Astrocyte of the spinal cord (primary cell): ENCODE data around the gene FRMD3.

ENCODE experiments used
- DNase-seq: peaks from one replicate; pipeline ENCODE4 v3.0.0; 2011; ENCODE audit warnings: low read depth, low spot score
- H3K4me3 ChIP-seq: 2 replicates; pipeline ENCODE4 v1.5.1; 2011; ENCODE audit warnings: low read depth, mild to moderate bottlenecking, low read length, moderate library complexity
- in situ Hi-C: cut with HindIII; loops from 2 replicates; pipeline ENCODE4 v1.10.0; 2017; ENCODE audit warnings: low sequenced_read_pairs
- TF ChIP-seq, protein P1 (sequence below): IDR thresholded peaks from 2 replicates; pipeline ENCODE4 v1.5.1; 2012; ENCODE audit warnings: low read depth, mild to moderate bottlenecking, low read length, inconsistent platforms

The FRMD3 gene

DNA sequence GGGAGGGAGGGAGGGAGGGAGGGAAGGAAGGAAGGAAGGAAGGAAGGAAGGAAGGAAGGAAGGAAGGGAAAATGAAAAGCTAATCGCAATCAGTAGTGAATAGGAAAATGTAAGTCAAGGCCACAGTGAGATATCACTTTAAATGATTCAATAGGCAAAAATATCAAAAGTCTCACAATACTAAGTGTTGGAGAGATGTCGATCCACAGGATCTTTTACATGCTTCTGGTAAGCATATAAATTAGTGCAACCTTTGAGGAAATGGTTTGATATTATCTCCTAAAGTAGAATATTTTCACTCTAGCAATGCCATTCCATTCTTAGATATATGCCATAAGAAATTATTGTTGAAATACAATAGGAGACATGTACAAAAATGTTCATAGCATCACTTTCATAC is 58.4 kb downstream of the FRMD3 start:
- no peak overlapping the region for H3K4me3 ChIP-seq
- in situ Hi-C loops: no loop called here
- DNase-seq: no peak
- TF ChIP-seq, protein P1, sequence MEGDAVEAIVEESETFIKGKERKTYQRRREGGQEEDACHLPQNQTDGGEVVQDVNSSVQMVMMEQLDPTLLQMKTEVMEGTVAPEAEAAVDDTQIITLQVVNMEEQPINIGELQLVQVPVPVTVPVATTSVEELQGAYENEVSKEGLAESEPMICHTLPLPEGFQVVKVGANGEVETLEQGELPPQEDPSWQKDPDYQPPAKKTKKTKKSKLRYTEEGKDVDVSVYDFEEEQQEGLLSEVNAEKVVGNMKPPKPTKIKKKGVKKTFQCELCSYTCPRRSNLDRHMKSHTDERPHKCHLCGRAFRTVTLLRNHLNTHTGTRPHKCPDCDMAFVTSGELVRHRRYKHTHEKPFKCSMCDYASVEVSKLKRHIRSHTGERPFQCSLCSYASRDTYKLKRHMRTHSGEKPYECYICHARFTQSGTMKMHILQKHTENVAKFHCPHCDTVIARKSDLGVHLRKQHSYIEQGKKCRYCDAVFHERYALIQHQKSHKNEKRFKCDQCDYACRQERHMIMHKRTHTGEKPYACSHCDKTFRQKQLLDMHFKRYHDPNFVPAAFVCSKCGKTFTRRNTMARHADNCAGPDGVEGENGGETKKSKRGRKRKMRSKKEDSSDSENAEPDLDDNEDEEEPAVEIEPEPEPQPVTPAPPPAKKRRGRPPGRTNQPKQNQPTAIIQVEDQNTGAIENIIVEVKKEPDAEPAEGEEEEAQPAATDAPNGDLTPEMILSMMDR: no peak

DNA sequence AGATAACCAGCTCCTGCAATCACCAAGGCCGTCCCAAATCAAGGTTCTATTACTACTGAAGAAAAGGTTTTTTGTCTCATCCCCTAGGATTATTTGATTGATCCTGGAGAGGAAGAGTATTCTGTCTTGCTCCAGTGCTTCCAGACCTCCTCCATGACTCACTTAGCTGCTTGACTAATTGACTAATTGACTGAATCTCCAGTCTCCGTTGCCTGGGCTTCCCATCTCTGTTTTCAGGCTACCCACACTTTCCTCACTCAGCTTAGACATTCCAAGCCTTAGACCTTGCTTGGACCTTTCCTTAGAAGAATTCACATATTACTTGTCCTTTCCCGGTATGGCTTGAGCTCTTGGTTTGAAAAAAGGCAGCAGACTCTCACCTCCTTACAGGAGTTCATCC is 60.6 kb downstream of the FRMD3 start:
- DNase-seq: peak; percentile 50
- no peak overlapping the region for H3K4me3 ChIP-seq
- in situ Hi-C loops: no loop called here
- TF ChIP-seq, protein P1: no peak

DNA sequence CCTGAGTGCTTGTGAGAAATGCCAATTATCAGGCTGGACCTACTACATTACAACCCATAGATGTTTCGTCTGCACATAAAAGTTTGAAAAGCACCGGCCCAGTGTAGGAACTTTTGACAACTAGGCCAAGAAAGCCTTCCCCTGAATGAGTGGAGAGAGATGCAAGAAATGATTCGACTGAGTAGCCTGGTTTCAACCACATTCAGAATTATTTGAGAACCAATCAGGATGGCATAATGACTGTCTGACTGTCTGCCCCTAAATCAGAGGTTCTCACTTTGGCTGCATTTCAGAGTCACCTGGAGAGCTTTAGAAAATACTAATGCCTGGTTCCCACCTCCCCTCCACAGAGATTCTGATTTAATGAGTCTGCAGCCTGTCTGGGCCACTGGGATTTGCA is 61.1 kb downstream of the FRMD3 start:
- TF ChIP-seq, protein P1: no peak
- in situ Hi-C loops: no loop called here
- no peak for DNase-seq
- H3K4me3 ChIP-seq: no peak overlapping the region

DNA sequence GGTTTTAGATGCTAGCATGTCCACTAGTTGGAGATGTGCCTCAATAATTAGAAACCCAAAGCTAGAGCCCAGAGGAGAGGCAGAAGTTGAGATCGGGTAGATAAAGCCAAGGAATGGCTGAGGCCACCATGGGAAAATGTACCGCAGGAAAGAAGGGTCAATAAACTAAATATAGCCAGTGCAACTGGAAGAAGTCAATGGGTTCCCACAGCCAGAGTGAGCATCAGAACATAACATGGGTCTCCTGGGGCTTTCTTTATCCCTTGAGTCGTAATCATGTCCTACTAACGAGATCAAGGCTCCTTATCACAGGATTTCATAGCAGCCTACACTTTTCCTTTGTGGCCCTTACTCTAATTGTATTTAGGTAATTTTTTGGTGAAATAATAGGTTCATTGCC is 61.7 kb downstream of the FRMD3 start:
- in situ Hi-C loops: no loop called here
- no peak for DNase-seq
- no peak overlapping the region for H3K4me3 ChIP-seq
- TF ChIP-seq, protein P1: no peak

DNA sequence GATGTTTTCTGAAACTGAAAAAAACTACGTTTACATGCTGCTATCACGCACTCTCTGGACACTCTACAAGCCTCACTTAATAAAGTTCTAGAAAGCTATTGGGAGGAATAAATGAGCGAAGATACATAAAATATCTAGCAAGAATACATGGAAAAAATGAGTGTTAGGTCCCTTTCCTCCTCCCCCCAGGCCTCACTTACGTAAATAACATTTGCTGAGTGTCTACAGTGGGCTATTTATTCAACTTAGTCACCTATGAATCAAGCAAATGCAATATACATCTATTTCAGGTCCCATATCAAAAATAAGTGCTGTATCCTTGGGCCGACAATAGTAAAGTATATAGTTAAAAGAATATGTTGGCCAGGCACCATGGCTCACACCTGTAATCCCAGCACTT is 62.5 kb downstream of the FRMD3 start:
- in situ Hi-C loops: no loop called here
- H3K4me3 ChIP-seq: no peak overlapping the region
- TF ChIP-seq, protein P1: no peak
- no peak for DNase-seq

DNA sequence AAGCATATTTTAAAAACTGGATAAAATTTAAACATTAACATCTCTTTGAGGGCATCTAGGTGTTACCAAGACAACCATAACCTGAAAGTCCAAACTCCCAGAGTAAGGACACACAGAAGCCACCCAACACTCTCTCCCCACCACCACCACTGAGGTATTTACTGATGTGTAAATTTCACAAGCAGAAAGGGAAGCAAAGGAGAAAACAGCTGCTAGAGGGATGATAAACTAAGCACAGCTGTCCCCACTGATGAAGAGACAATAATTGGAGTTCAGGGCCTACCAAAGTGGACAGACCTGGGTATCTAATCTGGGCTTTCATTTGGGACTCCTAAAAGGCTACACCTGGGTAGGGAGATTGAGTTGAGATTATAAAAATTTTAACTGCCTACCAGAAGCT is 63.6 kb downstream of the FRMD3 start:
- TF ChIP-seq, protein P1: no peak
- in situ Hi-C loops: no loop called here
- DNase-seq: no peak
- no peak overlapping the region for H3K4me3 ChIP-seq

DNA sequence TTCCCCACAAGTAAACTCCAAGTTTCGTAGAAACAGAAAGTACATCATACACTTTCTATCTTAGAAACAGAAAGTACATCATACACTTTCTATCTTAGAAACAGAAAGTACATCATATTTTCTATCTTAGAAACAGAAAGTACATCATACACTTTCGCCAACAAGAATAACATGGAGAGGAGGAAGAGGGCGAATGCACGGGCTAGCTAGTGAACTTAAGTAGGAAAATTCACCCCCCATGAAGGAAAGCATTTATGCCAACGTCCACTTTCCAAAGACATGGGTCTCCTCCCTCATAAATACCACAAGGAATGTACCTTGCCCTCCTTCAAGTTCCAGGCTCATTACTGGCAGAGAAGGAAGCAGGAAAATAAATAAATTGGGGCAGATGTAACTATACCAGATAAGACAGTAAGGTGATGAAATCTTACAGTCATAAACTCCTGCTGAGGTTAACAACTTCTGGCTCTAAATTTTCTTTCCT is 64.7 kb downstream of the FRMD3 start:
- TF ChIP-seq, protein P1: no peak
- DNase-seq: peak; percentile 61
- peak overlapping the region; percentile 16 for H3K4me3 ChIP-seq
- in situ Hi-C loops: no loop called here
